ENCODE data around the gene SLC9A9. TPM values are rescaled to one million over a fixed set of nuclear protein-coding genes. Genes with fewer than 3 reads are reported as not detected.
A peak's percentile ranks its signal among the peaks of the same experiment; 100 is the strongest.

SLC9A9 gene
- total RNA-seq, 4 donors from 2014 or later, result 1.1 to 15.9 (median 9.7) TPM

- no peak for DNase-seq
- Histone ChIP-seq H3K36me3 (no peaks in the 10 kb centered on the region), H3K4me3 (no peak overlapping the region), H3K27ac (no peak overlapping the region), H3K9me3 (no peaks in the 10 kb centered on the region), H3K27me3 (no peaks in the 10 kb centered on the region), H3K4me1 (peaks cover 0 to 20% (median 5%) of the 10 kb centered on the region in 4 donors)
- intact Hi-C loops (cut with DNase I; ENCODE audit: low total_unique reads), result loop anchor here (10.0 kb wide), 1 partner anchor 1760 kb away; no protein-coding TSS in a partner anchor
- WGBS, 2 donors (ENCODE audit: low coverage in 1 of 2), result 50 to 53% methylated on average over 2 to 3 of the region's 3 CpGs
- no peak for TF ChIP-seq EP300 (IDR thresholded peaks at IDR 0.05; ENCODE audit: low read depth)
- TF ChIP-seq POLR2AphosphoS5 (IDR thresholded peaks at IDR 0.05), result no peak
- TF ChIP-seq, protein P1, sequence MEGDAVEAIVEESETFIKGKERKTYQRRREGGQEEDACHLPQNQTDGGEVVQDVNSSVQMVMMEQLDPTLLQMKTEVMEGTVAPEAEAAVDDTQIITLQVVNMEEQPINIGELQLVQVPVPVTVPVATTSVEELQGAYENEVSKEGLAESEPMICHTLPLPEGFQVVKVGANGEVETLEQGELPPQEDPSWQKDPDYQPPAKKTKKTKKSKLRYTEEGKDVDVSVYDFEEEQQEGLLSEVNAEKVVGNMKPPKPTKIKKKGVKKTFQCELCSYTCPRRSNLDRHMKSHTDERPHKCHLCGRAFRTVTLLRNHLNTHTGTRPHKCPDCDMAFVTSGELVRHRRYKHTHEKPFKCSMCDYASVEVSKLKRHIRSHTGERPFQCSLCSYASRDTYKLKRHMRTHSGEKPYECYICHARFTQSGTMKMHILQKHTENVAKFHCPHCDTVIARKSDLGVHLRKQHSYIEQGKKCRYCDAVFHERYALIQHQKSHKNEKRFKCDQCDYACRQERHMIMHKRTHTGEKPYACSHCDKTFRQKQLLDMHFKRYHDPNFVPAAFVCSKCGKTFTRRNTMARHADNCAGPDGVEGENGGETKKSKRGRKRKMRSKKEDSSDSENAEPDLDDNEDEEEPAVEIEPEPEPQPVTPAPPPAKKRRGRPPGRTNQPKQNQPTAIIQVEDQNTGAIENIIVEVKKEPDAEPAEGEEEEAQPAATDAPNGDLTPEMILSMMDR (IDR thresholded peaks at IDR 0.05), result no peak
- TF ChIP-seq POLR2A (IDR thresholded peaks at IDR 0.05), result no peak
- in situ Hi-C loops (cut with MboI; ENCODE audit: low pct_ligation_motif_present in 1 of 4, low pct_unique_long_range_greater_than_20kb in 1 of 4, low sequenced_read_pairs in 3 of 4), result no loop called here
Observed at GRCh38 chr3:143814443-143814889, 33.8 kb downstream of the SLC9A9 start.

DNA sequence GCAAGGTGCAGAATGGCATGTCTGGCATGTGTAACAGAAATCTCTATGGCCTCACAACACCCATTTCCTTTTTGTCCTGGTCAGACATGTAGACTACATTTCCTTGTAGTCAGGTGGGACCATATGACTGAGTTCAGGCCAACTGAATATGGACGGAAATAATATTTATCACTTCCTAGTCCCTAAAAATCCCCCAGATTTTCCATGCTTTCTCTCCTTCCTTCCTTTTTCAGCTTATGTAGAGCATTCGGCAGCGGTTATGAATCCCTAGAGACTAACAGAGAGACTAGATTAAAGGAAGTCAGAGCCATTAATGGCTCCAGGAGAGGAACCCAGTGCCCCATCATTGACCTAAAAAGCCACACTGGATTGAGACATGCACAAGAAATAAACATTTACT lies 35.8 kb downstream of the SLC9A9 start:
- WGBS, 2 donors (ENCODE audit: low coverage in 1 of 2), result 57 to 71% methylated on average over 3 of the region's 3 CpGs
- intact Hi-C loops (cut with DNase I; ENCODE audit: low total_unique reads), result loop anchor here (10.0 kb wide), 1 partner anchor 1758 kb away; no protein-coding TSS in a partner anchor
- in situ Hi-C loops (cut with MboI; ENCODE audit: low pct_ligation_motif_present in 1 of 4, low pct_unique_long_range_greater_than_20kb in 1 of 4, low sequenced_read_pairs in 3 of 4), result no loop called here

GRCh38 chr3:143811602-143812001 lies 36.7 kb downstream of the SLC9A9 start:
- Histone ChIP-seq H3K4me3 (no peak overlapping the region), H3K27me3 (no peaks in the 10 kb centered on the region), H3K27ac (peak overlapping the region; percentile 38 to 72 (median 46)), H3K4me1 (peaks cover 0 to 29% (median 10%) of the 10 kb centered on the region in 4 donors), H3K9me3 (no peaks in the 10 kb centered on the region), H3K36me3 (no peaks in the 10 kb centered on the region)
- 71 to 73% methylated on average over 8 of the region's 8 CpGs for WGBS, 2 donors (ENCODE audit: low coverage in 1 of 2)
- intact Hi-C loops (cut with DNase I; ENCODE audit: low total_unique reads) (loop anchor here (10.0 kb wide), 1 partner anchor 1757 kb away; no protein-coding TSS in a partner anchor), in situ Hi-C loops (cut with MboI; ENCODE audit: low pct_ligation_motif_present in 1 of 4, low pct_unique_long_range_greater_than_20kb in 1 of 4, low sequenced_read_pairs in 3 of 4) (no loop called here)
- no peak for TF ChIP-seq EP300 (IDR thresholded peaks at IDR 0.05; ENCODE audit: low read depth)
- no peak for TF ChIP-seq POLR2AphosphoS5 (IDR thresholded peaks at IDR 0.05)
- DNase-seq, result peak; percentile 26

More for the DNA sequence above, 35.8 kb downstream of the SLC9A9 start:
- TF ChIP-seq EP300 (IDR thresholded peaks at IDR 0.05; ENCODE audit: low read depth), result no peak
- TF ChIP-seq, protein P1 (IDR thresholded peaks at IDR 0.05), result no peak
- TF ChIP-seq POLR2AphosphoS5 (IDR thresholded peaks at IDR 0.05), result no peak
- TF ChIP-seq POLR2A (IDR thresholded peaks at IDR 0.05), result no peak
- no peak overlapping the region for H3K4me3 ChIP-seq
- H3K9me3 ChIP-seq, result no peaks in the 10 kb centered on the region
- no peaks in the 10 kb centered on the region for H3K27me3 ChIP-seq
- H3K4me1 ChIP-seq, result peaks cover 0 to 29% (median 10%) of the 10 kb centered on the region in 4 donors
- DNase-seq, result no peak
- H3K36me3 ChIP-seq, result no peaks in the 10 kb centered on the region
- H3K27ac ChIP-seq, result no peak overlapping the region

DNA sequence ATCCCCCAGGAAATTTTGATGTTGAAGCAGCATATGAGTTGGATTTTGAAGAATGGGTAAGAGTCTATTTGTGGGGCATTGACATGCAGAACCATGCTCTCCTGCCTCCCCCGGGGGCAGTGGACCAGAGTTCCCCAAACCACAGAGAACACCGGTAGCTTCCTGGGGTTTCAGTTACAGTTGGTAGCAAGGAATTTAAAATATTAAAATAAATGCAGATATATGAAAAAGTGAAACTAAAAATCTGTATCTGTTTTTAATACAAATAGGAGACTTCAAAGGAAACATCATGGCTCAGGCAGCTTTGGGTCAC lies 37.4 kb downstream of the SLC9A9 start:
- TF ChIP-seq, protein P1 (IDR thresholded peaks at IDR 0.05), result no peak
- TF ChIP-seq EP300 (IDR thresholded peaks at IDR 0.05; ENCODE audit: low read depth) (no peak), POLR2A (IDR thresholded peaks at IDR 0.05) (no peak), POLR2AphosphoS5 (IDR thresholded peaks at IDR 0.05) (no peak)
- intact Hi-C loops (cut with DNase I; ENCODE audit: low total_unique reads) (loop anchor here (10.0 kb wide), 1 partner anchor 1756 kb away; no protein-coding TSS in a partner anchor), in situ Hi-C loops (cut with MboI; ENCODE audit: low pct_ligation_motif_present in 1 of 4, low pct_unique_long_range_greater_than_20kb in 1 of 4, low sequenced_read_pairs in 3 of 4) (no loop called here)
- H3K4me1 ChIP-seq, result peaks cover 0 to 29% (median 10%) of the 10 kb centered on the region in 4 donors
- 71 to 82% methylated on average over 2 of the region's 2 CpGs for WGBS, 2 donors (ENCODE audit: low coverage in 1 of 2)
- H3K27ac ChIP-seq, result peak overlapping the region; percentile 38 to 72 (median 46)
- H3K36me3 ChIP-seq, result no peaks in the 10 kb centered on the region
- H3K4me3 ChIP-seq, result no peak overlapping the region
- H3K9me3 ChIP-seq, result no peaks in the 10 kb centered on the region
- H3K27me3 ChIP-seq, result no peaks in the 10 kb centered on the region
- no peak for DNase-seq

All from transverse colon (tissue), 4 donors.